ENCODE results near the gene SUSD3. TPM values are rescaled to one million over a fixed set of nuclear protein-coding genes. Genes with fewer than 3 reads are reported as not detected.

The SUSD3 gene
- total RNA-seq, 2 donors from 2014 or later = 7.0 to 21.4 TPM

GRCh38 chr9:93093127-93093876 is 34.8 kb downstream of the SUSD3 start:
- Histone ChIP-seq H3K27me3 (replicated peaks; ENCODE audit: insufficient read depth) (no peaks in the 10 kb centered on the region), H3K4me3 (no peak overlapping the region), H3K4me1 (ENCODE audit: control insufficient read depth in 1 of 2, low read depth in 2 of 2) (peaks cover 12 to 24% of the 10 kb centered on the region in 2 donors), H3K27ac (peak overlapping the region; percentile 17 to 20), H3K36me3 (no peaks in the 10 kb centered on the region), H3K9me3 (peaks cover 7% of the 10 kb centered on the region)
- TF ChIP-seq CTCF (IDR thresholded peaks at IDR 0.05) = no peak
- no peak for DNase-seq (ENCODE audit: low spot score)
- no peak for ATAC-seq (ENCODE audit: insufficient number of reproducible peaks, low FRiP score, low read depth)

- Histone ChIP-seq H3K4me1 (ENCODE audit: control insufficient read depth in 1 of 2, low read depth in 2 of 2) (peaks cover 15 to 31% of the 10 kb centered on the region in 2 donors), H3K27me3 (replicated peaks; ENCODE audit: insufficient read depth) (no peaks in the 10 kb centered on the region), H3K9me3 (peaks cover 7% of the 10 kb centered on the region), H3K36me3 (no peaks in the 10 kb centered on the region), H3K4me3 (no peak overlapping the region), H3K27ac (peak overlapping the region; percentile 96 to 97)
- no peak for TF ChIP-seq CTCF (IDR thresholded peaks at IDR 0.05)
- ATAC-seq (ENCODE audit: insufficient number of reproducible peaks, low FRiP score, low read depth) (no peak), DNase-seq (ENCODE audit: low spot score) (no peak)
Observed at GRCh38 chr9:93093877-93094657, 35.6 kb downstream of the SUSD3 start.

- TF ChIP-seq CTCF (IDR thresholded peaks at IDR 0.05) = no peak
- Histone ChIP-seq H3K4me1 (ENCODE audit: control insufficient read depth in 1 of 2, low read depth in 2 of 2) (peaks cover 21 to 38% of the 10 kb centered on the region in 2 donors), H3K27me3 (replicated peaks; ENCODE audit: insufficient read depth) (no peaks in the 10 kb centered on the region), H3K36me3 (no peaks in the 10 kb centered on the region), H3K9me3 (peaks cover 7% of the 10 kb centered on the region), H3K4me3 (peak overlapping the region; percentile 74), H3K27ac (peak overlapping the region; percentile 96 to 97)
- ATAC-seq (ENCODE audit: insufficient number of reproducible peaks, low FRiP score, low read depth) (no peak), DNase-seq (ENCODE audit: low spot score) (no peak)
Observed at GRCh38 chr9:93094658-93095204, 36.2 kb downstream of the SUSD3 start.

GRCh38 chr9:93095205-93096130 is 37.0 kb downstream of the SUSD3 start:
- peaks cover 25 to 43% of the 10 kb centered on the region in 2 donors for H3K4me1 ChIP-seq (ENCODE audit: control insufficient read depth in 1 of 2, low read depth in 2 of 2)

More at GRCh38 chr9:93095205-93096130, 37.0 kb downstream of the SUSD3 start:
- Histone ChIP-seq H3K4me3 (peak overlapping the region; percentile 96), H3K9me3 (peaks cover 7% of the 10 kb centered on the region), H3K36me3 (no peaks in the 10 kb centered on the region), H3K27ac (peak overlapping the region; percentile 96 to 98), H3K27me3 (replicated peaks; ENCODE audit: insufficient read depth) (no peaks in the 10 kb centered on the region)
- DNase-seq (ENCODE audit: low spot score) (peak; percentile 99), ATAC-seq (ENCODE audit: insufficient number of reproducible peaks, low FRiP score, low read depth) (peak; percentile 72)
- no peak for TF ChIP-seq CTCF (IDR thresholded peaks at IDR 0.05)
